OCI-LY3 (cell line): ENCODE data around the gene FUS.

ENCODE experiments used
- EZH2phosphoT487 ChIP-seq: fragments of 200-600 bp; shearing (Covaris generic); IDR thresholded peaks from 2 replicates; pipeline ENCODE4 v1.6.1; 2018; ENCODE audit warnings: antibody characterized with exemption, mixed run types, low read depth
- TF ChIP-seq, protein P1 (sequence below): fragments of 200-600, 300-600 bp; sonication (generic); IDR thresholded peaks from 2 replicates; pipeline ENCODE4 v1.5.1; 2014; ENCODE audit warnings: antibody characterized with exemption, low read length, low read depth

DNA sequence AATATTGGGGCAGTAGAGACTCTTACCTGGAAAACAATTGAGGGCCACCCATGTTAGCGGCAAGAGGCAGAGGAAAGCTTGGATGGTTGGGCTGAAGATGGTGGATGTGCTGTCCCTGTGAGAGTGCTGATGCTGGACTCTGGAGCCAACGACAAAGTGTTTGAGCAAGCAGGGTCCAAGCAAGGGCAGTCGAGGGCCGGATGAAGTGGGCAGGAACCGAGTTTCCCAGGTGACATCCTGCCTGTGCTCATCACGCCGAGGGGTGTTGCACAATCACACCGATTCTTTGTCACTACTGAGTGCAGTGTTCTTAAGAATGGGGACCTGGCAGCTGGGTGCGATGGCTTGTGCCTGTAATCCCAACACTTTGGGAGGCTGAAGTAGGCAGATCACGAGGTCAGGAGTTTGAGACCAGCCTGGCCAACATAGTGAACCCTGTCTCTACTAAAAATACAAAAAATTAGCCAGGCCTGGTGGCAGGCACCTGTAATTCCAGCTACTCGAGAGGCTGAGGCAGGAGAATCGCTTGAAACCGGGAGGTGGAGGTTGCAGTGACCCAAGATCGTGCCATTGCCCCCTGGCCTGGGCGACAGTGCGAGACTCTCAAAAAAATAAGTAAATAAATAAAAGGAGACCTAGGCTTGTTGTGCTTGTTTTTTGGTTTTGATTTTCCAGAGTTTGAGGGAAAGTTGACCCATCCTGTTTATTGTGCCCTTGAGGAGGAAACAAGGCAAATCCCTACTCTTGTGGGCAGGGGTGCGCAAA, 16.6 kb downstream of the FUS start:
- TF ChIP-seq EZH2phosphoT487 = no peak
- TF ChIP-seq, protein P1, sequence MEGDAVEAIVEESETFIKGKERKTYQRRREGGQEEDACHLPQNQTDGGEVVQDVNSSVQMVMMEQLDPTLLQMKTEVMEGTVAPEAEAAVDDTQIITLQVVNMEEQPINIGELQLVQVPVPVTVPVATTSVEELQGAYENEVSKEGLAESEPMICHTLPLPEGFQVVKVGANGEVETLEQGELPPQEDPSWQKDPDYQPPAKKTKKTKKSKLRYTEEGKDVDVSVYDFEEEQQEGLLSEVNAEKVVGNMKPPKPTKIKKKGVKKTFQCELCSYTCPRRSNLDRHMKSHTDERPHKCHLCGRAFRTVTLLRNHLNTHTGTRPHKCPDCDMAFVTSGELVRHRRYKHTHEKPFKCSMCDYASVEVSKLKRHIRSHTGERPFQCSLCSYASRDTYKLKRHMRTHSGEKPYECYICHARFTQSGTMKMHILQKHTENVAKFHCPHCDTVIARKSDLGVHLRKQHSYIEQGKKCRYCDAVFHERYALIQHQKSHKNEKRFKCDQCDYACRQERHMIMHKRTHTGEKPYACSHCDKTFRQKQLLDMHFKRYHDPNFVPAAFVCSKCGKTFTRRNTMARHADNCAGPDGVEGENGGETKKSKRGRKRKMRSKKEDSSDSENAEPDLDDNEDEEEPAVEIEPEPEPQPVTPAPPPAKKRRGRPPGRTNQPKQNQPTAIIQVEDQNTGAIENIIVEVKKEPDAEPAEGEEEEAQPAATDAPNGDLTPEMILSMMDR = no peak
